ENCODE data around the gene LRRC4B.

LRRC4B gene

GRCh38 chr19:50522881-50523280 lies 45.4 kb downstream of the LRRC4B start:
- no peak for DNase-seq (ENCODE audit: low read depth in 2 of 2)

DNA sequence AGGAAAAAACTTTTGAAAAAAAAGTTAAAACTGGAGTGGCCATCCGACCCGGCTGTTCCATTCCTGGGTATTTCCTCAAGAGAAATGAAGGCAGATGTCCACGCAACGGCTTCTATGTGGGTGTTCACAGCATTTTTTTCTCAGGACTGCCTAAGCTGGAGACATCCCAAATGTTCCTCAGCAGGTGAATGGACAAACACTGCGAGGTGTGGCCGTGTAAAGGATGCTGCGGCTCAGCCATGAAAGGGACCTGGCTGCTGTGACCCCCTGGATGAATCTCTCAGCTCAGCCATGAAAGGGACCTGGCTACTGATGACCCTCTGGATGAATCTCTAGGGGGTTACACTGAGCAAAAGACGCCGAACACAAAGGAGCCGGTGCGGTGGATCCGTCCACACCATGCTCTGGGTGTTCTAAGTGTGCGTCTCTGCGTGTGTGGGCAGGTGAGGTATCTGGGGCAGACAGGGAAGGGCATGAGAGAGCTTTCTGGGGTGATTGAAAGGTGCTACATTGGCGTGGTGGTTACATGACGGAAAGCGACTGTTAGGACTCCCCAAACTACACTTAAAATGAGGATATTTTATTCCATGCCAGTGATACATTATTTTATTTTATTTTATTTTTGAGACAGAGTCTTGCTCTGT lies 47.3 kb downstream of the LRRC4B start:
- DNase-seq (ENCODE audit: low read depth in 2 of 2): no peak

GRCh38 chr19:50519006-50519575 lies 49.1 kb downstream of the LRRC4B start:
- no peak for DNase-seq (ENCODE audit: low read depth in 2 of 2)

GRCh38 chr19:50518091-50519005 lies 49.9 kb downstream of the LRRC4B start:
- no peak for DNase-seq (ENCODE audit: low read depth in 2 of 2)

- DNase-seq (ENCODE audit: low read depth in 2 of 2): no peak
Measured at GRCh38 chr19:50517704-50518075, 50.5 kb downstream of the LRRC4B start.

DNA sequence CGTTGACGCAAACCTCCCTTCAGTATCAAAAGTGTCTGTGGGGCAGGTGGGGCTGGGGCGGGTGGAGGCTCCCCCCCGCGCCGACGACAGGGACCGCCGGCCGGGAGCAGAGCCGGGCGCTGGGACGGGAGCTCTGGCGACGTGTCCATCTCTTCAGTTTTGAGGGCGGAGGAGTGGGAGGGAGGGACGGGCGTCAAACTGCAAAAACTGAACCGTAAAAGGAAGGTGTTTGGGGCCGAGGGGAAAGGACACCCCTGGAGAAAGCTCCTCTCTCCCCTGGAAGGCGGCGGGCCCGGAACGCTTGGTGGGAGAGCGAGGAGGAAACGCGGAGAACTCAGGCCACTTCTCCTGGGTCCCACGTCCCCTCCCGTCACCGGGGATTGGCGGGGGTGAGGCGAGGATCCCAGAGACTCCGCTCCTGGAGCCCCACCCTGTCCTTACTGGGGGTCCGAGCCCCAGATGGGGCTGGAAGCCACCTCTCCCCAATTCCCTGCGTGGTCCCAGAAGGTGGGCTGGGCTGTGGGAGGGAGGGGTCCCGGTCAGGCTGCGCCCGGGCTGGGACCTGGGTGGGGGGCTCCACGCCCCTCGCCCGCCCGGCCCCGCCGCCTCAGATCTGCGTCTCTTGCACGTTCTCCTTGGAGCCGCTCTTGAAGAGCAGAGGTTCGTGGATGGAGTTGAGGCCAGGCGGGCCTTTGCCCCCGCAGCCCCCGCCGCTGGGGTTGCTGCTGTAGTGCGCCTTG lies 51.1 kb downstream of the LRRC4B start:
- DNase-seq (ENCODE audit: low read depth in 2 of 2): no peak

- DNase-seq (ENCODE audit: low read depth in 2 of 2): no peak
Measured at GRCh38 chr19:50516456-50516855, 51.8 kb downstream of the LRRC4B start.

GRCh38 chr19:50515168-50515561 lies 53.1 kb downstream of the LRRC4B start:
- no peak for DNase-seq (ENCODE audit: low read depth in 2 of 2)

GRCh38 chr19:50514346-50515167 lies 53.7 kb downstream of the LRRC4B start:
- DNase-seq (ENCODE audit: low read depth in 2 of 2): no peak

- no peak for DNase-seq (ENCODE audit: low read depth in 2 of 2)
Measured at GRCh38 chr19:50513746-50514345, 54.4 kb downstream of the LRRC4B start, which contains the start of gene ASPDH. Gene ASPDH (minus strand): TSS chr19:50513913. CDS start chr19:50513823, 90 bp downstream.

DNA sequence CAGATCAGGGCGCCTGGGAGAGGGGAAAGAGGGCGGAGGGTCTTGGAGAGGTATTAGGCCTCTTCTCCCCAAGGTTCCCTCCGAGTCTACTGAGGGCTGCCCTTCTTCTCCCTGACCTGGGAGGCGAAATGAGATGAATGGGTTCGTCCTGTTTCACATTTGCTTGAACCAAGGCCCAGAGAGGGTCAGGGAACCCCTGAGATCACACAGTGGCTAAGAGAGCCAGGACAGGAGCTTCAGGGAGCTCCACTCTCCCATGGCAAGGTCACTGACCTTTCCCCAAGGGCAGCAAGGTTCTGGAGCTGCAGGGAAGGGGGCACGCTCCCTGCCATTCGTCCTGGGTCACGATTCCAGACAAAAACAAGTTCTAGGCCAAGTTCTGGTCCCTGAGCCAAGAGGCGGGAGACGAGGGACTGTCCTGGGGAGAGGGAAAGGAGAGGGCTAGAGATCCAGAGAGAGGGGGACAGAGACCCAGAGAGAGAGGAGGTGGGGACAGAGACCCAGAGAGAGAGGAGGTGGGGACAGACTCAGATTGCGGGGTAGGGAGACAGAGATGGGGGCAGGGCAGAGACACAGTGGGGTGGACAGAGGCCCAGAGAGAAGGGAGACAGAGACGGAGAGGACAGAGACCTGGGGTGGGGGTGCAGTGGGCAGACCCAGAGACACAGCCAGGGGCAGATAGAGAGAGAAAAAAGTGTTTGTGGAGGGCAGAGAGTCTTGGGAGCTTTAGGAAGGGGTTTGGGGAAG lies 55.1 kb downstream of the LRRC4B start:
- no peak for DNase-seq (ENCODE audit: low read depth in 2 of 2)

- DNase-seq (ENCODE audit: low read depth in 2 of 2): no peak
Measured at GRCh38 chr19:50512112-50512998, 55.9 kb downstream of the LRRC4B start.

- peak; percentile 94 to 96 for DNase-seq (ENCODE audit: low read depth in 2 of 2)
Measured at GRCh38 chr19:50511069-50511822, 57.0 kb downstream of the LRRC4B start, which contains the start of gene JOSD2. Gene JOSD2 (minus strand): TSS chr19:50511191. CDS start chr19:50510431, 760 bp downstream.

- no peak for DNase-seq (ENCODE audit: low read depth in 2 of 2)
Measured at GRCh38 chr19:50510700-50511068, 57.6 kb downstream of the LRRC4B start.

DNA sequence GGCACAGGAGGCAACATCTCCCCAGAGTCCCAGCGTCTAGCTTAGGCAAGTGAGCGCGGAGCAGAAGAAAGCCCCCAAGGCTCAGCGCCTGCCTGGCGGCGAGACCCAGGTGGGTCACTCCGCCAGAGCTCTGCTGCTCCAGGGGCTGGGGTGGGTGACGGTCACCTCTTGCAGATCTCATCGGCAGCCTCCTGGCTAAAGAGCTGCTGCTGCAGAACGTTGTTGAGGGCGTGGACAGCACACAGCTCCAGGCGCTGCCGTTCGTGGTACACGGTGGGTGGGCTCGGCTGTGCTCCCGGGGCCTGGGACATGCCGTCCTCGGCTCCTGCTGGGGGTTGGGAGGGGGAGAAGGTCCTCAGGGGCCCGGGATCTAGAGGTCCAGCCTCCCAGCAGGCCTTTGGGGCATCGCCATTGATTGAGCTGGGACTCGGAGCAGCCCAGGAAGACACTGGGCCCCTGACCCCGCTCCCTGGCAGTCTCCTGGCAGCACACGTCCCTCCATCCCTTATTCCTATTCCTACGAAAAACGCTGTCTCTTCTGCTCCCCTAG lies 58.0 kb downstream of the LRRC4B start:
- no peak for DNase-seq (ENCODE audit: low read depth in 2 of 2)

DNA sequence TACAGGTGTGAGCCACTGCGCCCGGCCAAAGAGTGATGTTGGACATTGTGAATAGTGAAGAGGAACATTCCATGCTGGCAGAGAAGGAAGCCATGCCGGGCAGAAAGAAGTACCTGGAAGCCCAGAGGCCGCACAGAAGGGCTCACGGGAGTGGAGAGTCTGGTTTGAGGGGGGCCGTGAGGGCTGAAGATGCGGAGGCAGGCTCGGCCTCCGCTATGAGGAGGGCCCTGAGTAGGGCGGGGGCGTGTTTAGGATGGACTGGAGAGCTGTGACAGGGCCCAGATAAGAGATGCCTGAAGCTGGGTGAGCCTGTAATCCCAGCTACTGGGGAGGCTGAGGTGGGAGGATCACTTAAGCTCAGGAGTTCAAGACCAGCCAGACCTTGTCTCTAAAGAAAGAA lies 58.9 kb downstream of the LRRC4B start:
- DNase-seq (ENCODE audit: low read depth in 2 of 2): no peak

DNA sequence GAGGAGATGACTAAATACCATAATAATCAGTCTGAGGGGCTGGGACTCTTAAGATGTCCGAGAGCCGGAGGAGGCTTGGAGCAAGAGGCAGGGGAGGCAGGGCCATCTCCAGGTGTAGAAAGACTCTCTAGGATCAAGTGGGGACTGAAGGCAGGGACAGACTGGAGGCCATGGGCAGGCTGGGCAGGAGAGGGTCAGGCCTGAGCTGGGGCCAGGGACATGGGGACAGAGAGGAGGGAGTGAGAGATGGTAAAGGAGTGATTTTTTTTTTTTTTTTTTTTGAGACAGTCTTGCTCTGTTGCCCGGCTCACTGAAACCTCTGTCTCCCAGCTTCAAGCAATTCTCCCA lies 59.4 kb downstream of the LRRC4B start:
- DNase-seq (ENCODE audit: low read depth in 2 of 2): no peak

- no peak for DNase-seq (ENCODE audit: low read depth in 2 of 2)
Measured at GRCh38 chr19:50507376-50507775, 60.9 kb downstream of the LRRC4B start.
